Testis (tissue), 3 donors: Measurements from ENCODE around the gene SLC25A21. TPM values are rescaled to one million over a fixed set of nuclear protein-coding genes. Genes with fewer than 3 reads are reported as not detected.

Experiments used
- DNase-seq: peaks from one replicate; pipeline ENCODE4 v3.0.0-alpha.2; 2019
- H3K27ac ChIP-seq, 2 donors: fragments of 200-600 bp; sonication (generic); one replicate each; pipeline ENCODE4 v1.5.1; 2019
- H3K27me3 ChIP-seq: fragments of 200-600 bp; sonication (generic); one replicate; pipeline ENCODE4 v1.5.1; 2019
- H3K36me3 ChIP-seq: fragments of 200-600 bp; sonication (generic); one replicate; pipeline ENCODE4 v1.5.1; 2017; ENCODE audit warnings: low read depth; ENCODE audit errors: missing control alignments
- H3K4me1 ChIP-seq: fragments of 200-600 bp; sonication (generic); one replicate; pipeline ENCODE4 v1.5.1; 2019
- H3K4me3 ChIP-seq, 2 donors: fragments of 200-600 bp; sonication (generic); one replicate each; pipeline ENCODE4 v1.5.1; 2017 to 2019
- H3K9me3 ChIP-seq: fragments of 200-600 bp; sonication (generic); one replicate; pipeline ENCODE4 v1.5.1; 2017
- CTCF ChIP-seq, 3 experiments: fragments of 450-650 bp in 2 of 3; fragments of 200-600 bp in 1 of 3; sonication (generic) in 1 of 3; IDR thresholded peaks; one replicate each; pipeline ENCODE4 v1.5.1; 2016 to 2019; ENCODE audit warnings: antibody characterized with exemption in 3 of 3, mild to moderate bottlenecking in 2 of 3, moderate library complexity in 1 of 3
- POLR2A ChIP-seq: fragments of 450-650 bp; IDR thresholded peaks from one replicate; pipeline ENCODE4 v1.6.1; 2017; ENCODE audit warnings: antibody characterized with exemption, mild to moderate bottlenecking, moderate library complexity
- WGBS, 2 donors: methylation state at CpG; one replicate each; pipeline ENCODE4 v1.1.5; 2018; 5-methylcytosine and 5-hydroxymethylcytosine counted together
- intact Hi-C: fragments of 100-400 bp; cut with DNase I; formaldehyde crosslinking; loops from one replicate; pipeline ENCODE4 v1.15.1; 2023; ENCODE audit warnings: low total_unique reads
- polyA plus RNA-seq: library from polyadenylated mRNA; stranded (reverse); fragments of 350-450 nt; fragmentation: Illumina TruSeq; extraction: RNeasy Lipid Tissue Mini Kit (QIAGEN cat#74804); gene quantifications from one replicate; pipeline ENCODE4 v1.2.3, GENCODE V29; 2014; ENCODE audit warnings: low read depth, low replicate concordance; ENCODE audit not compliant: insufficient read depth
- total RNA-seq, 2 donors: library from RNA; depleted of rRNA; stranded (reverse); fragments of >200 nt; gene quantifications; one replicate each; pipeline ENCODE4 v1.2.3, GENCODE V29; 2016

Gene SLC25A21
- total and polyA plus RNA-seq, 3 donors from 2014 or later = 4.4 to 16.0 (median 13.6) TPM

- 96 to 98% methylated on average over 2 of the region's 2 CpGs for WGBS, 2 donors
- Histone ChIP-seq H3K4me3 (no peak overlapping the region), H3K36me3 (no peaks in the 10 kb centered on the region), H3K9me3 (no peaks in the 10 kb centered on the region), H3K27ac (no peak overlapping the region), H3K27me3 (no peaks in the 10 kb centered on the region), H3K4me1 (no peaks in the 10 kb centered on the region)
- intact Hi-C loops = no loop called here
- no peak for DNase-seq
- TF ChIP-seq CTCF (IDR thresholded peaks at IDR 0.05) (no peak), POLR2A (no peak)
These were observed 137.0 kb downstream of the SLC25A21 start for GRCh38 chr14:37035401-37035800.

DNA sequence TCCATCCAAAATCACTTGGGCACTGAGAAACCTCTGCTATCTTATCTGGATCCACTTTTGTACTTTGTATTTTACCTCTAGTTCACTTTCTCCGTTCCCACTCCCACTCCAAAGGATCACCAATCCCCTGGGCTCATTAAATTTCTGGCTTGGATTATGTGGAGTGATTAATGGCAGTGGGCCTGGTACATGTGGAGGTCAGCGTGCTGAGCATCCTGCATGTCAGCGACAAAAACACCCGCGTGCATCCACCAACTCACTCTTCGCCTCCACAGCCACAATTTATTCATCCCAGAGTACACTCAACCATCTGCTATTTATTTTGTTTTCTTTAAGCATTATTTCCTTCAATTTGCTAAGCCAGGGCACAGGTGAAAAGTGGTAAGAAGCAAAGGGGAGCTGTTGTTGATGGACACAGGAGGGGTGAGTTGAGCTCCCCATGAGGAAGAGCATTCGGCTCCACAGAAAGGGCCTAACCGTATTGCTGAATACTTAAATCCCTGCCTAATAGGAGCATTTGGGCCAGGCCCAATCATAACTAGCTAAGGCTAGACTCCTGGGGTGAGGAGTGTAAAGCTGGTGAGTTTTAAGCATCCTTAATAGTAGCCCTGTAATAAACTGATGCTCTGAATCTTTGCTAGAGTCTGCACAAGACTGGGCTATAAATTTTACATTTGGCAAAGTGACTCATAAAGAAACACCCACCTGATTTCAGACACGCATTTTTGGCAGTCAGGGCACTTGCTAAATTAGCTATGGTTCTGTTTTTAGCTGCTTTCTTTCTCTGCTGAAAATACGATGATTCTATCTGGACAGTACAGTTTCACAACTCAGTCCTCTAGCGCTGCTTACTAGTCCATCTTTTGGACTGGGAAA lies 137.8 kb downstream of the SLC25A21 start:
- Histone ChIP-seq H3K27me3 (no peaks in the 10 kb centered on the region), H3K4me3 (no peak overlapping the region), H3K36me3 (no peaks in the 10 kb centered on the region), H3K9me3 (no peaks in the 10 kb centered on the region), H3K27ac (no peak overlapping the region), H3K4me1 (no peaks in the 10 kb centered on the region)
- intact Hi-C loops = no loop called here
- no peak for DNase-seq
- 61 to 68% methylated on average over 11 of the region's 11 CpGs for WGBS, 2 donors
- TF ChIP-seq POLR2A (no peak), CTCF (IDR thresholded peaks at IDR 0.05) (no peak)

GRCh38 chr14:37032863-37033262 lies 139.5 kb downstream of the SLC25A21 start:
- intact Hi-C loops = no loop called here
- DNase-seq = no peak
- Histone ChIP-seq H3K9me3 (no peaks in the 10 kb centered on the region), H3K4me1 (no peaks in the 10 kb centered on the region), H3K36me3 (no peaks in the 10 kb centered on the region), H3K27ac (no peak overlapping the region), H3K27me3 (no peaks in the 10 kb centered on the region), H3K4me3 (no peak overlapping the region)
- 86 to 87% methylated on average over 1 of the region's 1 CpG for WGBS, 2 donors
- TF ChIP-seq POLR2A = no peak
- no peak for TF ChIP-seq CTCF (IDR thresholded peaks at IDR 0.05)

DNA sequence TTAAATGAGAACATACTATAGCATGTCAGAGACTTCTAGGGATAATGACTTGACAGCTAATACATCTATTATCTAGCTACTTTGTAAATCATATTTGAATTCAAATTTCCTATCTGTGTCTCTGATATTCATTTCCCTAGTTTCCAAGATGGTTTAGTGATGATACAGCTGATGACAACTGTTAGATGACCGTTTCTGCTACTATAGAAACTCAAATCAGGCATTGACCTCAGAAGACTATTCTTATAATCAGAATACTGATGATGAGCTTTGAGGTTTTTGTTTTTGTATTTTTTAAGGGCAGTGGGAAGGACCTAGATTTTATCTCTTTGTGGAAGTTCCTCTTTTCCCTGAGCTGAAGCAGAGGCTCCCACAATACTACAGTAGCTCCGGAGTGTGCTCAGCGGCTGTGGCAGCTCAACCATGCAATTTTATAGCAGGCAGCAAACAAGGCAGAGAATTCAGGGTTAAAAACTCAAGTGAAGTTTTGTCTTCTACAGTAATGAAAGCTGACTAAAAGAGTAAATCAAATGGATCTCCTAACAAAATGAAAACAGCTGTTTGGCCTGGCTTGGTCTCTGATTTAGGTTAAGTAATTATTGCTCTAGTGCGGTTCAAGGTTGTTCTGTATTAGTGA lies 145.1 kb downstream of the SLC25A21 start:
- H3K4me3 ChIP-seq = no peak overlapping the region
- DNase-seq = no peak
- 67 to 73% methylated on average over 4 of the region's 4 CpGs for WGBS, 2 donors
- no peak for TF ChIP-seq POLR2A
- TF ChIP-seq CTCF (IDR thresholded peaks at IDR 0.05) = no peak
- intact Hi-C loops = no loop called here
- H3K27ac ChIP-seq = no peak overlapping the region
- H3K36me3 ChIP-seq = no peaks in the 10 kb centered on the region
- H3K27me3 ChIP-seq = no peaks in the 10 kb centered on the region
- H3K4me1 ChIP-seq = no peaks in the 10 kb centered on the region
- H3K9me3 ChIP-seq = no peaks in the 10 kb centered on the region
